GM12891 (cell line): ENCODE data around the gene CTSL.

Experiments used
- PAX5 ChIP-seq: IDR thresholded peaks from 2 replicates; pipeline ENCODE4 v1.6.1; 2011; ENCODE audit warnings: low read length, moderate library complexity, mild to moderate bottlenecking; ENCODE audit not compliant: insufficient read depth, severe bottlenecking
- POLR2A ChIP-seq: IDR thresholded peaks from 2 replicates; pipeline ENCODE4 v1.6.1; 2011; ENCODE audit warnings: low read depth, low read length, control low read depth
- POLR2AphosphoS5 ChIP-seq: IDR thresholded peaks from 2 replicates; pipeline ENCODE4 v1.6.1; 2011; ENCODE audit warnings: low read depth, low read length, control low read depth
- POU2F2 ChIP-seq: IDR thresholded peaks from 2 replicates; pipeline ENCODE4 v1.6.1; 2011; ENCODE audit warnings: low read depth, mild to moderate bottlenecking, control low read depth, low read length, moderate library complexity
- SPI1 ChIP-seq: IDR thresholded peaks from 2 replicates; pipeline ENCODE4 v1.6.1; 2011; ENCODE audit warnings: low read depth, low read length, control low read depth
- TAF1 ChIP-seq: IDR thresholded peaks from 2 replicates; pipeline ENCODE4 v1.6.1; 2011; ENCODE audit warnings: low read depth, low read length, control low read depth

DNA sequence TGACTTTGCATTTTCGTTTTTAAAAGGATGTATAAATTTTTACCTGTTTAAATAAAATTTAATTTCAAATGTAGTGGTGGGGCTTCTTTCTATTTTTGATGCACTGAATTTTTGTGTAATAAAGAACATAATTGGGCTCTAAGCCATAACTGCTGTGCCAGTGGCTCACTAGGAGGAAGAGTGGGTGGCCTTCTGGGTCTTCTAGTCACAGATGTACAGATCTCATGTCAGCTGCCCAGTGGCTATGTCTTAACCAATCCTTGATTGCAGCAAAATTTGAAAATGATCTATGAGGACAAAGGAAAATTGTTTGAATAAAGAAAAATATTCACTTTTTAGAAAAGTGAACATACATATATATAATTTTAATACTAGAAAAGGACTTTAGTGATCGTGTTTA lies 5.4 kb downstream of the CTSL start:
- no peak for TF ChIP-seq SPI1
- TF ChIP-seq POLR2A: no peak
- TF ChIP-seq TAF1: no peak
- no peak for TF ChIP-seq POLR2AphosphoS5
- no peak for TF ChIP-seq POU2F2
- TF ChIP-seq PAX5: no peak
